GM21825 (cell line): Measurements from ENCODE around the gene CCL19.
"Not testable (repeated sequence)": the region's sequence is repeated elsewhere in the genome, so short reads cannot be mapped to it uniquely, and the experiment has no call there.

Source experiments
- ATAC-seq: cut with Tn5 transposase; IDR thresholded peaks from one replicate; pipeline ENCODE4 v1.9.1; 2021; ENCODE audit warnings: mild to moderate bottlenecking, moderate library complexity; ENCODE audit not compliant: unreplicated experiment

Gene CCL19

GRCh38 chr9:34690983-34691935, at the start of gene CCL19:
Gene CCL19 (minus strand): TSS chr9:34691276. CDS start chr9:34691139, 137 bp downstream.
- no peak for ATAC-seq

- ATAC-seq: not testable (repeated sequence)
Observed at GRCh38 chr9:34740176-34740575, 49.1 kb upstream of the CCL19 start.

- no peak for ATAC-seq
Observed at GRCh38 chr9:34737677-34738260, 46.7 kb upstream of the CCL19 start.

DNA sequence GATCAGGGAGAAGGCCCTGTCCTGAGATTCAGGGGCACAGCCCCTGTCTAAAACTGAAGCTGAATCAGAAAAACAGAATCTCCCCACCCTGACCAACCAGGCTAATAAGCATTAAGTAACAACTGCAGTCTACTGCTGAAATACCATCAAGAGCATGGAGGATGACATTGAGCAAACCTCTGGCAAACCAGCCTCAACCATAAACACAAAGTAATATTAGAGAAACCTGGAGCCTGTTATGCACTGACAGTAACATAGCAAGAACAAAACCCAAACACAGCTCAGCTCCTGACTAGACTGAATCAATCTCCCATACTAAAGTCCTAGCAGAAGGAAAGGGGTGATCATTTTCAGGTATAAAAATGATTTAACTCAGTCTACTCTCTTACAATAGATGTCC, 43.6 kb upstream of the CCL19 start:
- no peak for ATAC-seq

DNA sequence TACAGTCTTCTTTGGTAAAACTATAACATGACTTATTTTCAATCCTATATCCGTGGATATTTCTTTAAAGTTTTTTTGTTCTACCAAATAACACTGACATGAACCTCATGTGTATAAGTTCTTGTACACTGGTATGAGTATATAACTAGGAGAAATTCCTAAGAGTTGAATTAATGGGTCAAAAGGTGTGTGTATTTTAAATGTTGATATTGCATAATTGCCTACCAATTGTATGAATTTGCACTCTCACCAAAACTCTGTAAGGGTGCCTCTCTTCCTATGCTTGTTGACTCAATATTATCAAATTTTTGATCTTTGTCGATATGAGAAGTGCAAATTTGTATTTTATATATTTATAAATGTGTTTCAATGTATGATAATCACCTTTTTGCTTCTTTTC, 41.8 kb upstream of the CCL19 start:
- ATAC-seq: no peak

DNA sequence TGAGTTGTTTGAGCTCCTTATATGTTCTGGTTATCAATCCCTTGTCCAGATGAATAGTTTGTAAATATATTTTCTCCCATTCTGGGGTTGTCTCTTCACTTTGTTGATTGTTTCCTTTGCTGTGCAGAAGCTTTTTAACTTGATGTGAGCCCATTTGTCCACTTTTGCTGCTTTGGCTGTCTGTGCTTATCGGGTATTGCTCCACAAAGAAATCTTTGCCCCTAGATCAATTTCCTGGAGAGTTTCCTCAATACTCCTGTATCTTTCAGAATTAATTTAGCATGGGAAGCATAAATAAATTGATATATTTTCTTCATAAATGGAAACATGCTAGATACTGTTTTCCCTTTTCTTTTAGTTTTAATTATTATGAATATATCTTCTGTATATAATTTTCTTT, 41.4 kb upstream of the CCL19 start:
- ATAC-seq: no peak

DNA sequence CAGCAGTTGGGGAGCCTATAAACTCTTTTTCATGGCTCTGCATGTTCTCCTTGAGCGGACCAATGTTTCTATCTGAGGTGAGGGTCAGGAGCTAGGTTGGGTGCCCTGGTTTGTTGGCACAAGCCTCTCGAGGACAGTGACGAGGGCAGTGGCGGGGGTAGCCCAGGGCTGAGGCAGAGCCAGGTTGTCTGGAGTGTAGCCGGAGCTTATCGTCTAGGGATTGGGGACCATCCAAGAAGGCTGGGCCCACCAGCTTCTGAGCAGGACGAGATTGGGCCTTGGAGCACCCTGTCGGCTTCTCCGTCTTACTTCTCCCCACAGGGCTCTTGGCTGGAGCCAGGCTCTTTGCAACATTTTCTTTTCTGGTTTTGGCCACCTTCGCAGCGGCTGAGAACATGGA, 32.1 kb upstream of the CCL19 start:
- no peak for ATAC-seq

GRCh38 chr9:34719769-34720025, 28.6 kb upstream of the CCL19 start:
- not testable (repeated sequence) for ATAC-seq

DNA sequence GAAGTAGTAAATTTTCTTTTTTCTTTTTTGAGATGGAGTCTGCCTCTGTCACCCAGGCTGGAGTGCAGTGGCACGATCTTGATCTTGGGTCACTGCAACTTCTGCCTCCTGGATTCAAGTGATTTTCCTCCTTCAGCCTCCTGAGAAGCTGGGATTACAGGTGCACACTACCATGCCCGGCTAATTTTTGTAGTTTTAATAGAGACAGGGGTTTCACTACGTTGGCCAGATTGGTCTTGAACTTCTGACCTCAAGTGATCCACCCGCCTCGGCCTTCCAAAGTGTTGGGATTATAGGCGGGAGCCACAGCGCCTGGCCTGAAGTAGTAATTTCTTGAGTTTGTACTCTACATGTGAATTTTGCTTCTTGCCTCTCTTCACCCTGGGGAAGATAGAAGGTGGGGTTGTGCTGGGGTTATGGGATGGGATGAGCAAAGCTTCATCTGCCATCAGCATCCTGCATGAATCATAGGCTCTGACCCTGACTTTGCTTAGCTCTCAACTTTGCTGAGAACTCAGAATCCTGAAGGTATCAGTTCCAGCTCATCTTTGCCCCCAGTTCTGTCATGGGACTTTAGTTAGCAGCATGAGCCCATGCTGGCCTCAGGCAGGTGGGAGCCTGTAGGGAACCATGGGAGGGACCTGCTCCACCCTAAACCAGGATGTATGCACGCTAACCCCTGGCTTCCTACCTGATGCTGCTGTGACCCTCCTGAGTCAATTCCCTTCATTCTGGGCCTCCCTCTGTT, 28.1 kb upstream of the CCL19 start:
- ATAC-seq: no peak

DNA sequence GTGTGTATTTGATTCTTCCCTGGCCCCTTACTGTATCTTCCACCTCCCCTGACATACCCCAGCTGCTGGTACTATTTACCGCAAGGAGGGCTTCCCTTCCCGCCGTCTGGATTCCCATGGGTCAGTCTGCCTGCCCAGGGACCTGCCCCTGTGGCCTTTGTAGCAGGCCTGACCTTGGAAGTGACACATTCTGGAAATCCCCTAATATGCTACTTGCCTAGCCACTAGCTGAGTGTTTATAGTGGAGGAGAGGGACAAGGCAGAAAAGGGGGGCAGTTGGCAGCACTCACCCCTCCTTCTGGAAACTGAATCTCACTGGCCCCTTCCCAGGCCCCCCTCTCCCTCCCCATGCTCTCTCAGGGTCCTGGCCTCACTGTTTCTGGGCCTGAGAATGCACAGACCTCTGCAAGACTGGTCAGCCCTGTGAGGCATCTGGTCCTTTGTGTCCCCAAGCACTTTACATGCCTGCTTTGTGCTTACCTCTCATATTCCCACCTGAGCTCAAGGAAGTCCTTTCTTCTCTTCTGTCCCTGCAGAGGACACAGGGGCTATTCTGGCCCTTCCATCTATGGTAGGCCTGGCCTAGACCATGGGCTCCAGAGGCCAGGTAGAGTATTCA, 27.0 kb upstream of the CCL19 start:
- ATAC-seq: no peak

- ATAC-seq: no peak
Observed at GRCh38 chr9:34716711-34717110, 25.6 kb upstream of the CCL19 start.

DNA sequence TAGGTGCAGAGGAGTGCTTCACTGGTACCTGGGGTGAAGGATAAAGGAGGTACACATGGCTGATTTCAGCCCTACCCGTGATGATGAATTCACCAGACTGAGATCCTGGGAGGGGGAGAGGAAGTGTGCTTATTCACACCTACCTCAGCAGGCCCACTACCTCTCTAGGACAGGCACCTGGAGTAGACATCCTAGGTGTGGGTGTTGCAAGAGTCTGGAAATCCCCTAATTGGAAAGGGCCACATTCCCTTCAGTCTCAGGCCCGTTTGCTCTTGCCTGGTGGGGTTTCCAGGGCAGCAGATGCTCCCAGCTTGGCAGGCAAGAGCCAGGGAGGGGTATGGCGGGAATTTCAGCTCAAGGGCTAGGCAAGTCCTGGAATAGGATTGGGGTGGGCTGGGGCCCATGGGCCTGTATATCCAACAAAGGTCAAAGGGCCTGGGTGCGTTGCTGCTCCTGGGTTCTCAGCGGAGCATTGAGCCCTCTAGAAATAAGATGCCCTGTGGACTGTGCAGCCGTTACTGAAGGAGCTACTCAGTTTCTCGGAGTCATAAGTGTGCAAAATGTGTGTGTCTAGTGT, 24.7 kb upstream of the CCL19 start:
- no peak for ATAC-seq

DNA sequence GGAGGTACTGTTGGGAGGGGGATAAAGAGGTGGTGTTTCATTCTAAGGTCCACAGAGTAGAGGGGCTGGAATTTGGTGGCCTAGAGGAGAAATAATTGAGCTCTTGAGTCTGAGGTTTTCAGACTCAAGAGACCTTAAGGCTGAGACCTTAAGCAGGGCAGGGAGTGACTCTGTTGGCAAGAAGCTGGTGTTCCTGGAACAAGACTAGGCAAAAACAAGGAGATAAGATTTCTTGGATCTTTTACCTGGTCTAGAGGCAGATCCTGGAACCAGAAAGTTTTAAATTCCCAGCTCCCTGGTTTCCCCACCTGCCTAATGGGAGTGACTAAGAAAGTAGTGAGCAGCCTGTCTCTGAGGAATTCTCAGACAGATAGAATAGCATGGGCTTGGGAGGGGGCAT, 22.9 kb upstream of the CCL19 start:
- no peak for ATAC-seq

DNA sequence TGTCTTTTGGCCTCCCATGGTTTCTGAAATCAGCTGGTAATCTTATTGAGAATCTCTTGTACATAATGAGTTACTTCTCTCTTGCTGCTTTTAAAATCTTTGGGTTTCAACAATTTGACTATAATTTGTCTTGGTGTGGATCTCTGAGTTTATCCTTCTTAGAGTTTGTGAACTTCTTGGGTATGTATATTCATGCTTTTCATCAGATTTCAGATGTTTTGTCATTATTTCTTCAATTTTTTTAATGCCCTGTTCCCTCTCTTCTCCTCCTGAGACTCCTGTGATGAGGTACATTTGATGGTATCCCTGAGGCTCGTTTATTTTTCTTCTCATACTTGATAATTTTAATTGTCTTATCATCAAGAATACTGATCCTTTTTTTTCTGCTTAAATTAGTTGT, 21.1 kb upstream of the CCL19 start:
- no peak for ATAC-seq

- no peak for ATAC-seq
Observed at GRCh38 chr9:34710023-34710422, 18.9 kb upstream of the CCL19 start, which contains the start of gene CCL21. Gene CCL21 (minus strand): TSS chr9:34710136. CDS start chr9:34710066, 70 bp downstream.

DNA sequence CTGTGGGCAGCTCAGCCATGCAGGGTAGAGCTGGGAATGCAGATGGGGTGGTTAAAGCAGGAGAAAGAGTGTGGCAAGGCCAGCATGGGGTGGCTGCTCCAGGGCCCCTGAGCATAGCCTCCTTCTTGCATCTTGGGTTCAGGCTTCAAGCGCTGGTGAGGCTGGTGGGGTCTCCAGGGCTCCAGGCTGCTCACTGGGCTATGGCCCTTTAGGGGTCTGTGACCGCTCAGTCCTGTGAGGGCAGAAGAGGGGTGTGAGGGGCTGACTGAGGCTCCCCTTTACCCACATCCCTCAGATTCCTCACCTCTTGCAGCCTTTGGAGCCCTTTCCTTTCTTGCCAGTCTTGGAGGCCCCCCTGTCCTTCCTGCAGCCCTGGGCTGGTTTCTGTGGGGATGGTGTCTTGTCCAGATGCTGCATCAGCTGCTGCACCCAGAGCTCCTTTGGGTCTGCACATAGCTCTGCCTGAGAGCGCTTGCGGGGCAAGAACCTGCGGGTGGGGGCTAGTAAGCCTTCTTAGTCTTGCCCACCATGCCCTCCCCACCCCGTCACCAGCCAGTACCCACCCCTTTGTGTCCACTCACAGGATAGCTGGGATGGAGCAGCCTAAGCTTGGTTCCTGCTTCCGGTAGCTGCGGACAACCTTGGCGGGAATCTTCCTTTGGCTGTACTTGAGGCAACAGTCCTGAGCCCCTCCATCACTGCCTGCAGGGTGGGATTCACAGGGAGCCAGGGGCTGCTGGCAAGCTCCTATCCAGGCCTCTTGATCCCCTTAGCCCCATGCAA, 18.3 kb upstream of the CCL19 start:
- no peak for ATAC-seq

GRCh38 chr9:34707130-34707529, 16.1 kb upstream of the CCL19 start:
- ATAC-seq: no peak

DNA sequence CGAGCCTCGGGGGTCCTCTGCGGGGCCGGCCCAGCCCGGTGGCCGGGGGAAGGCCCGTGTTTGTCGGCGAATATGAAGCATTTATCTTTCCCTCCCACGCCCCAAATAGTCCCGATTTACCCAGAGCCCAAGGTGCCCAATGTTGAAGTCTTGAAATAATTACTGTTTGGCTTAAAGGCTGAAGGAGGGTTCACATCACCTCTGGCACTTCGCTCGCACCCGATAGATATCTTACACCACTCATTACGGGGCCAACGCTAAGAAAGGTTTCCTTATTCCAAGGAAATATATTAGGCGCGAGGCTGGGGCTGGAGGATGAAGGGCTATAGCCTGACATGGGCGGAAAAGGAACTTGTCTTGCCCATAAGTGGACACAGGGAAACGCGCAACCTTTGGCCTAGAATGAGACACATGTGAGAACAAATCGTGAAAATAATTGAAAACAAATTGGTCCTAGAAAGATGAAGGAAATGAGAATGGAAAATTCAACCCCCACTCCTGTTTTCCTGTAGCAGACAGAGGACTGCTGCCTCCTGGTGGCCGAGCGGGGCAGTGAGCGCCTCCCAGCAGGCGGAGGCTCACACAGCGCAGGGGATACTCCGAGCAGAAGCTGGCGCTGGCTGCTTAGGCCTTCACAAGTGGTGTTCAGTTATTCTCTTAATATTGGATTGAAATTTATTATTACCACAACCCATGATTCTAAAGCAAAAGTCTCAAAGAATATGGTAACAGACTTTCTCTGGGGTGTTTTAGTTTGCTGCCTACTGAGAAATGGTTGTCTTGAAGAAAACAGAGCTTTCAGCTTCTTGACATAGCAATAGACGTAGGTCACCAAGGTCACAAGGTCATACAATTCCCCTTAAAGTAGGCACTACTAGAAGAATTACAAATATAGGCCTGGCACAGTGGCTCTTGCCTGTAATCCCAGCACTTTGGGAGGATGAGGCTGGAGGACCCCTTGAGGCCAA, 11.0 kb upstream of the CCL19 start:
- ATAC-seq: peak; percentile 64
